Tibial nerve (tissue), 4 donors: ENCODE data around the gene PNPLA6.

ENCODE experiments used
- CTCF ChIP-seq, 5 experiments: fragments of 200-600 bp in 3 of 5; fragments of 450-650 bp in 2 of 5; sonication (generic) in 3 of 5; IDR thresholded peaks; one replicate each; pipeline ENCODE4 v1.5.1; 2016 to 2019; ENCODE audit warnings: antibody characterized with exemption in 5 of 5, mild to moderate bottlenecking in 3 of 5, moderate library complexity in 2 of 5
- EP300 ChIP-seq, 2 donors: sonication (generic); formaldehyde crosslinking; IDR thresholded peaks; one replicate each; pipeline ENCODE4 v1.6.1; 2017; ENCODE audit warnings: antibody characterized with exemption in 2 of 2, mild to moderate bottlenecking in 1 of 2
- POLR2A ChIP-seq, 2 donors: fragments of 450-650 bp; IDR thresholded peaks; one replicate each; pipeline ENCODE4 v1.6.1; 2017; ENCODE audit warnings: antibody characterized with exemption in 2 of 2, mild to moderate bottlenecking in 2 of 2, moderate library complexity in 2 of 2

DNA sequence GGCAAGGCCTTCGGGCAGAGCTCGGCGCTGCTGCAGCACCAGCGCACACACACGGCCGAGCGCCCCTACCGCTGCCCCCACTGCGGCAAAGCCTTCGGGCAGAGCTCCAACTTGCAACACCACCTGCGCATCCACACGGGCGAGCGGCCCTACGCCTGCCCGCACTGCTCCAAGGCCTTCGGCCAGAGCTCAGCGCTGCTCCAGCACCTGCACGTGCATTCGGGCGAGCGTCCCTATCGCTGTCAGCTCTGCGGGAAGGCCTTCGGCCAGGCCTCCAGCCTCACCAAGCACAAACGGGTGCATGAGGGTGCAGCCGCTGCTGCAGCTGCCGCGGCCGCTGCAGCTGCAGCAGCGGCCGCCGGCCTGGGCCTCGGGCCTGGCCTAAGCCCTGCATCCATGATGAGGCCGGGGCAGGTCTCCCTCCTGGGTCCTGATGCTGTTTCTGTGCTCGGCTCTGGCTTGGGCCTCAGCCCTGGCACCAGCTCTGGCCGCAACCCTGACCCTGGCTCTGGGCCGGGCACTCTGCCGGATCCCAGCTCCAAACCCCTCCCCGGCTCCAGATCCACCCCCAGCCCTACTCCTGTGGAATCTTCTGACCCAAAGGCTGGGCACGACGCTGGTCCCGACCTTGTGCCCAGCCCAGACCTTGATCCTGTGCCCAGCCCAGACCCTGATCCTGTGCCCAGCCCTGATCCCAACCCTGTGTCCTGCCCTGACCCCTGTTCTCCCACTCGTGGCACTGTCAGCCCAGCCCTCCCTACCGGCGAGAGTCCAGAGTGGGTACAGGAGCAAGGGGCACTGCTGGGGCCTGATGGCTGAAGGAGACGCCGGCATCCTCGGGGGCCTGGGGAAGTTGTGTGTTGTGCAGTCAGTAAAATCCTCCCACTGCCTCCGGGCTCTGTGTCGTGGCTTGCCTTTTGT, 15.1 kb upstream of the PNPLA6 start:
- TF ChIP-seq CTCF (IDR thresholded peaks at IDR 0.05) (no peak), POLR2A (IDR thresholded peaks at IDR 0.05) (no peak), EP300 (IDR thresholded peaks at IDR 0.05) (no peak)
